HG03460 (cell line): ENCODE results near the gene THSD4.

Source experiments
- ATAC-seq: cut with Tn5 transposase; IDR thresholded peaks from one replicate; pipeline ENCODE4 v1.9.1; 2021; ENCODE audit not compliant: unreplicated experiment

Gene THSD4

GRCh38 chr15:71511796-71512681 is 396.8 kb downstream of the THSD4 start:
- no peak for ATAC-seq

- ATAC-seq: no peak
Measured at GRCh38 chr15:71512682-71513006, 397.4 kb downstream of the THSD4 start.

GRCh38 chr15:71515375-71516186 is 400.3 kb downstream of the THSD4 start:
- ATAC-seq: no peak

GRCh38 chr15:71517751-71518150 is 402.5 kb downstream of the THSD4 start:
- ATAC-seq: no peak

- no peak for ATAC-seq
Measured at GRCh38 chr15:71518661-71519060, 403.4 kb downstream of the THSD4 start.

GRCh38 chr15:71526060-71526820 is 411.0 kb downstream of the THSD4 start:
- no peak for ATAC-seq

- no peak for ATAC-seq
Measured at GRCh38 chr15:71529361-71529760, 414.1 kb downstream of the THSD4 start.

- ATAC-seq: no peak
Measured at GRCh38 chr15:71530116-71530515, 414.8 kb downstream of the THSD4 start.

- ATAC-seq: no peak
Measured at GRCh38 chr15:71532994-71533393, 417.7 kb downstream of the THSD4 start.

- ATAC-seq: no peak
Measured at GRCh38 chr15:71538181-71538580, 422.9 kb downstream of the THSD4 start.

GRCh38 chr15:71541746-71542145 is 426.5 kb downstream of the THSD4 start:
- ATAC-seq: no peak

- ATAC-seq: no peak
Measured at GRCh38 chr15:71542836-71543235, 427.6 kb downstream of the THSD4 start.

- no peak for ATAC-seq
Measured at GRCh38 chr15:71543413-71543812, 428.1 kb downstream of the THSD4 start.

- no peak for ATAC-seq
Measured at GRCh38 chr15:71545223-71545760, 430.0 kb downstream of the THSD4 start.

- ATAC-seq: no peak
Measured at GRCh38 chr15:71545923-71546322, 430.7 kb downstream of the THSD4 start.

- no peak for ATAC-seq
Measured at GRCh38 chr15:71547011-71547410, 431.7 kb downstream of the THSD4 start.

GRCh38 chr15:71548401-71548807 is 433.1 kb downstream of the THSD4 start:
- ATAC-seq: no peak

GRCh38 chr15:71549091-71549490 is 433.8 kb downstream of the THSD4 start:
- no peak for ATAC-seq

GRCh38 chr15:71549697-71550096 is 434.4 kb downstream of the THSD4 start:
- no peak for ATAC-seq

- ATAC-seq: no peak
Measured at GRCh38 chr15:71551566-71551965, 436.3 kb downstream of the THSD4 start.

GRCh38 chr15:71559098-71559497 is 443.8 kb downstream of the THSD4 start:
- ATAC-seq: no peak
